ENCODE results near the gene RLF.

RLF gene

GRCh38 chr1:40273547-40274166, 112.5 kb downstream of the RLF start:
- no peak for DNase-seq

GRCh38 chr1:40274331-40274730, 113.1 kb downstream of the RLF start:
- DNase-seq: no peak

- no peak for DNase-seq
These were observed 114.9 kb downstream of the RLF start for GRCh38 chr1:40276122-40276521.

- no peak for DNase-seq
These were observed 120.7 kb downstream of the RLF start for GRCh38 chr1:40281853-40282252.
